HepG2 (cell line): ENCODE results near the gene REEP2. TPM values are rescaled to one million over a fixed set of nuclear protein-coding genes. Genes with fewer than 3 reads are reported as not detected.

Source experiments
- ELF1 ChIP-seq: sonication (generic); formaldehyde crosslinking; IDR thresholded peaks from 2 replicates; pipeline ENCODE4 v1.4.0; 2020; ENCODE audit warnings: missing genetic modification reagents
- FOXP1 ChIP-seq, 2 experiments: fragments of 450-650 bp in 1 of 2; IDR thresholded peaks; 2 replicates each; pipeline ENCODE4 v1.6.1; 2017 to 2018; ENCODE audit warnings: antibody characterized with exemption in 1 of 2
- GATAD2A ChIP-seq: IDR thresholded peaks from 2 replicates; pipeline ENCODE4 v1.6.1; 2016
- NR2F1 ChIP-seq, 2 experiments: fragments of 450-650 bp in 1 of 2; formaldehyde crosslinking in 1 of 2; IDR thresholded peaks; 2 replicates each; pipeline versions ENCODE4 v1.5.0 to v1.6.1; 2016 to 2020; ENCODE audit warnings: mild to moderate bottlenecking in 1 of 2, missing compliant biosample characterization in 1 of 2, missing genetic modification reagents in 1 of 2, moderate library complexity in 1 of 2
- PITX1 ChIP-seq: sonication (generic); formaldehyde crosslinking; IDR thresholded peaks from 2 replicates; pipeline ENCODE4 v1.5.1; 2020; ENCODE audit warnings: mild to moderate bottlenecking, missing genetic modification reagents
- POLR2AphosphoS2 ChIP-seq: IDR thresholded peaks from 2 replicates; pipeline ENCODE4 v1.6.1; 2011; ENCODE audit warnings: low read depth, low read length, improper control_type of control experiment
- SATB2 ChIP-seq: sonication (generic); formaldehyde crosslinking; IDR thresholded peaks from 2 replicates; pipeline ENCODE4 v1.5.0; 2020; ENCODE audit warnings: missing genetic modification reagents
- SSRP1 ChIP-seq: IDR thresholded peaks from 2 replicates; pipeline ENCODE4 v1.6.1; 2016; ENCODE audit warnings: control low read depth
- TMF1 ChIP-seq: sonication (generic); formaldehyde crosslinking; IDR thresholded peaks from 2 replicates; pipeline ENCODE4 v1.8.1; 2022; ENCODE audit warnings: low read depth, missing genetic modification reagents
- U2AF2 ChIP-seq: fragments of 200-400 bp; formaldehyde crosslinking; IDR thresholded peaks from 2 replicates; pipeline ENCODE4 v1.6.1; 2017; ENCODE audit warnings: low read depth, mild to moderate bottlenecking, low read length
- ZFP41 ChIP-seq: sonication (generic); formaldehyde crosslinking; IDR thresholded peaks from 2 replicates; pipeline ENCODE4 v1.4.0; 2020; ENCODE audit warnings: mild to moderate bottlenecking, missing genetic modification reagents, borderline replicate concordance
- ZNF235 ChIP-seq: sonication (generic); formaldehyde crosslinking; IDR thresholded peaks from 2 replicates; pipeline ENCODE4 v1.8.1; 2023; ENCODE audit warnings: mild to moderate bottlenecking, missing genetic modification reagents, borderline replicate concordance
- ZNF251 ChIP-seq: sonication (generic); formaldehyde crosslinking; IDR thresholded peaks from 2 replicates; pipeline ENCODE4 v1.9.0; 2021; ENCODE audit warnings: mild to moderate bottlenecking, missing genetic modification reagents
- ZNF317 ChIP-seq: sonication (generic); formaldehyde crosslinking; IDR thresholded peaks from 2 replicates; pipeline ENCODE4 v1.5.0; 2020; ENCODE audit warnings: mild to moderate bottlenecking, missing genetic modification reagents
- ZNF616 ChIP-seq: sonication (generic); formaldehyde crosslinking; IDR thresholded peaks from 2 replicates; pipeline ENCODE4 v1.5.0; 2020; ENCODE audit warnings: low read depth, mild to moderate bottlenecking, missing genetic modification reagents
- ZNF713 ChIP-seq: sonication (generic); formaldehyde crosslinking; IDR thresholded peaks from 2 replicates; pipeline ENCODE4 v1.4.0; 2020; ENCODE audit warnings: mild to moderate bottlenecking, missing genetic modification reagents
- ZSCAN25 ChIP-seq: sonication (generic); formaldehyde crosslinking; IDR thresholded peaks from 2 replicates; pipeline ENCODE4 v1.8.0; 2022; ENCODE audit warnings: mild to moderate bottlenecking, missing genetic modification reagents
- ZSCAN29 ChIP-seq: sonication (generic); formaldehyde crosslinking; conservative IDR thresholded peaks from 2 replicates; pipeline ENCODE4 v1.4.0; 2020; ENCODE audit warnings: mild to moderate bottlenecking, missing genetic modification reagents
- polyA plus RNA-seq, 8 experiments: library from polyadenylated mRNA; depleted of rRNA in 3 of 8; stranded (reverse) in 7 of 8; unstranded in 1 of 8; fragments of >200 nt; fragmentation: Illumina TruSeq in 4 of 8; extraction: Trizol in 4 of 8; gene quantifications; 2 replicates each; pipeline versions ENCODE4 v1.2.1 to v1.2.3, GENCODE V29; 2011 to 2016; ENCODE audit warnings: low read depth in 4 of 8, missing spikeins in 1 of 8, mixed read lengths in 1 of 8; ENCODE audit not compliant: insufficient read depth in 1 of 8
- total RNA-seq, 5 experiments: library from RNA; depleted of rRNA; stranded (reverse); fragments of >200 nt; fragmentation: Illumina TruSeq; extraction: Trizol; gene quantifications; 2 replicates each; pipeline ENCODE4 v1.2.3, GENCODE V29; 2016; ENCODE audit warnings: low read depth in 1 of 5
- TF ChIP-seq, protein P1 (sequence below), 2 experiments: IDR thresholded peaks; 2 replicates each; pipeline ENCODE4 v1.6.1; 2011 to 2012; ENCODE audit warnings: low read length in 2 of 2, borderline replicate concordance in 1 of 2, low read depth in 1 of 2, mild to moderate bottlenecking in 1 of 2, moderate library complexity in 1 of 2
- TF ChIP-seq, protein P2 (sequence below), 2 experiments: sonication (generic) in 1 of 2; formaldehyde crosslinking in 1 of 2; IDR thresholded peaks; 2 replicates each; pipeline versions ENCODE4 v1.6.1 to v1.9.0; 2014 to 2022; ENCODE audit warnings: antibody characterized with exemption in 1 of 2, borderline replicate concordance in 1 of 2, inconsistent platforms in 1 of 2, low read depth in 1 of 2, missing genetic modification reagents in 1 of 2

REEP2 gene
- total and polyA plus RNA-seq, 2 of the 13 experiments (the other 11 are each of a cell fraction or from before 2014, with no cell fraction given), result 5.3 to 7.8 TPM

DNA sequence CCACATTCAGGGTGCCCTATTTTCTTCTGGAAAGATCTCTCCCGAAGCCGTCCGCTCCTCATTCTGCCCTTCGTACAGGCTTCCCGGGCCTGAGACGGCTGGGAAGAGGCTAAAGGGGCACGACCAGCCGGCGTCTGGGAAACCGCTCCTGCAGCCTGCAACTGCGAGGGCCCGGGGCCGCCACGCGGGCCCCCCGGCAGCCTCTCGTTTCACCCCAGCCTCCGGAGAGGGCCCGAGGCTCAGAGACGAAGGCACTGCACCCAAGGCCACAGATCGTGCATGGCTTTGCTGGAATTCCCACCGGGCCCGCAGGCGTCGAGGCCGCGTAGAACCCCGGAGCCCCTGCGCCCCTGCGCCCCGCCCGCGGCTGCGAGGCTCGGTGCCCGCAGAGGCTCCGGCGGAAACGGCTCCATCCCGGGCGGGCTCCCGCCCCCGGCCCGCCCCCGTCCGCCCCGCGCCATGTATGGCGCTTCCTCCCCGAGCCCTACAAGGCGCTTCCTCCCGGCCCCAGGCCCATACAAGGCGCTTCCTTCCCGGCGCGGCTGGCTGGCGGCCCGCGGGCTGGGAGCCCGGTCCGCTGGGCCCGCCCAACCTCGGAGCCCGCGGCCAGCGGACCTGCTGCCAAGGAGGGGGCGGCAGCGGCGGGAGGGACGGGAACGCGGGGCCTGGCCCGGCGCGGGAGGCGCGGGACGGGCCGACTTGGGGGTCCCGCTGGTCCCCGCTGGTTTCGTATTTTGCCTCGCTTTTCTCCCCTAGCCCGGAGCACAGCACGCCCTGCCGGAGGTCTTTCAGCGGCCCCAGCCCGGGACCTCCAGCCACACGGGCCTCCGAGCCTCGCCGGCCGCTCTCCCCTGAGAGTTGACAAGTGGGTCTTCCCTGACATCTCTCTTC lies 53.1 kb downstream of the REEP2 start (continued):
- TF ChIP-seq, protein P1, sequence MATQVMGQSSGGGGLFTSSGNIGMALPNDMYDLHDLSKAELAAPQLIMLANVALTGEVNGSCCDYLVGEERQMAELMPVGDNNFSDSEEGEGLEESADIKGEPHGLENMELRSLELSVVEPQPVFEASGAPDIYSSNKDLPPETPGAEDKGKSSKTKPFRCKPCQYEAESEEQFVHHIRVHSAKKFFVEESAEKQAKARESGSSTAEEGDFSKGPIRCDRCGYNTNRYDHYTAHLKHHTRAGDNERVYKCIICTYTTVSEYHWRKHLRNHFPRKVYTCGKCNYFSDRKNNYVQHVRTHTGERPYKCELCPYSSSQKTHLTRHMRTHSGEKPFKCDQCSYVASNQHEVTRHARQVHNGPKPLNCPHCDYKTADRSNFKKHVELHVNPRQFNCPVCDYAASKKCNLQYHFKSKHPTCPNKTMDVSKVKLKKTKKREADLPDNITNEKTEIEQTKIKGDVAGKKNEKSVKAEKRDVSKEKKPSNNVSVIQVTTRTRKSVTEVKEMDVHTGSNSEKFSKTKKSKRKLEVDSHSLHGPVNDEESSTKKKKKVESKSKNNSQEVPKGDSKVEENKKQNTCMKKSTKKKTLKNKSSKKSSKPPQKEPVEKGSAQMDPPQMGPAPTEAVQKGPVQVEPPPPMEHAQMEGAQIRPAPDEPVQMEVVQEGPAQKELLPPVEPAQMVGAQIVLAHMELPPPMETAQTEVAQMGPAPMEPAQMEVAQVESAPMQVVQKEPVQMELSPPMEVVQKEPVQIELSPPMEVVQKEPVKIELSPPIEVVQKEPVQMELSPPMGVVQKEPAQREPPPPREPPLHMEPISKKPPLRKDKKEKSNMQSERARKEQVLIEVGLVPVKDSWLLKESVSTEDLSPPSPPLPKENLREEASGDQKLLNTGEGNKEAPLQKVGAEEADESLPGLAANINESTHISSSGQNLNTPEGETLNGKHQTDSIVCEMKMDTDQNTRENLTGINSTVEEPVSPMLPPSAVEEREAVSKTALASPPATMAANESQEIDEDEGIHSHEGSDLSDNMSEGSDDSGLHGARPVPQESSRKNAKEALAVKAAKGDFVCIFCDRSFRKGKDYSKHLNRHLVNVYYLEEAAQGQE (IDR thresholded peaks at IDR 0.05; ENCODE audit: borderline replicate concordance in 1 of 2, low read depth in 1 of 2, low read length in 2 of 2), result no peak
- peak; percentile 37; the same call in 1 of the 2 replicates for TF ChIP-seq ZNF235 (CRISPR knock-in tag)
- TF ChIP-seq NR2F1 (CRISPR knock-in tag; IDR thresholded peaks at IDR 0.05), result no peak
- no peak for TF ChIP-seq ZNF251 (CRISPR knock-in tag)
- TF ChIP-seq SSRP1 (CRISPR knock-in tag), result no peak
- no peak for TF ChIP-seq FOXP1 (IDR thresholded peaks at IDR 0.05)
- no peak for TF ChIP-seq FOXP1 (CRISPR knock-in tag; IDR thresholded peaks at IDR 0.05)
- no peak for TF ChIP-seq POLR2AphosphoS2
- TF ChIP-seq, protein P2, sequence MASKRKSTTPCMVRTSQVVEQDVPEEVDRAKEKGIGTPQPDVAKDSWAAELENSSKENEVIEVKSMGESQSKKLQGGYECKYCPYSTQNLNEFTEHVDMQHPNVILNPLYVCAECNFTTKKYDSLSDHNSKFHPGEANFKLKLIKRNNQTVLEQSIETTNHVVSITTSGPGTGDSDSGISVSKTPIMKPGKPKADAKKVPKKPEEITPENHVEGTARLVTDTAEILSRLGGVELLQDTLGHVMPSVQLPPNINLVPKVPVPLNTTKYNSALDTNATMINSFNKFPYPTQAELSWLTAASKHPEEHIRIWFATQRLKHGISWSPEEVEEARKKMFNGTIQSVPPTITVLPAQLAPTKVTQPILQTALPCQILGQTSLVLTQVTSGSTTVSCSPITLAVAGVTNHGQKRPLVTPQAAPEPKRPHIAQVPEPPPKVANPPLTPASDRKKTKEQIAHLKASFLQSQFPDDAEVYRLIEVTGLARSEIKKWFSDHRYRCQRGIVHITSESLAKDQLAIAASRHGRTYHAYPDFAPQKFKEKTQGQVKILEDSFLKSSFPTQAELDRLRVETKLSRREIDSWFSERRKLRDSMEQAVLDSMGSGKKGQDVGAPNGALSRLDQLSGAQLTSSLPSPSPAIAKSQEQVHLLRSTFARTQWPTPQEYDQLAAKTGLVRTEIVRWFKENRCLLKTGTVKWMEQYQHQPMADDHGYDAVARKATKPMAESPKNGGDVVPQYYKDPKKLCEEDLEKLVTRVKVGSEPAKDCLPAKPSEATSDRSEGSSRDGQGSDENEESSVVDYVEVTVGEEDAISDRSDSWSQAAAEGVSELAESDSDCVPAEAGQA (IDR thresholded peaks at IDR 0.05; ENCODE audit: low read depth), result 0 out of 2 replicates have a peak, but pooled peaks have one; percentile 25
- TF ChIP-seq, protein P2 (CRISPR knock-in tag; IDR thresholded peaks at IDR 0.05; ENCODE audit: borderline replicate concordance), result no peak
- TF ChIP-seq SATB2, result no peak
- no peak for TF ChIP-seq GATAD2A (CRISPR knock-in tag)
- no peak for TF ChIP-seq ZNF317 (CRISPR knock-in tag)
- TF ChIP-seq ZNF713, result no peak
- TF ChIP-seq ZSCAN29 (CRISPR knock-in tag), result 0 out of 2 replicates have a peak, but pooled peaks have one; percentile 18
- TF ChIP-seq PITX1 (CRISPR knock-in tag), result no peak; the same call in 1 of the 2 replicates
- TF ChIP-seq U2AF2, result no peak
- TF ChIP-seq ZNF616, result no peak
- TF ChIP-seq ZSCAN25 (CRISPR knock-in tag), result no peak
- TF ChIP-seq ELF1 (CRISPR knock-in tag), result no peak
- TF ChIP-seq TMF1 (CRISPR knock-in tag), result peak; percentile 65; the same call in 1 of the 2 replicates
- no peak for TF ChIP-seq ZFP41 (CRISPR knock-in tag)
